ENCODE data around the gene NEK7. TPM values are rescaled to one million over a fixed set of nuclear protein-coding genes. Genes with fewer than 3 reads are reported as not detected.

NEK7 gene
- total and polyA plus RNA-seq, 2 of the 4 experiments (the other 2 are of a cell fraction): 89.0 to 467 TPM

DNA sequence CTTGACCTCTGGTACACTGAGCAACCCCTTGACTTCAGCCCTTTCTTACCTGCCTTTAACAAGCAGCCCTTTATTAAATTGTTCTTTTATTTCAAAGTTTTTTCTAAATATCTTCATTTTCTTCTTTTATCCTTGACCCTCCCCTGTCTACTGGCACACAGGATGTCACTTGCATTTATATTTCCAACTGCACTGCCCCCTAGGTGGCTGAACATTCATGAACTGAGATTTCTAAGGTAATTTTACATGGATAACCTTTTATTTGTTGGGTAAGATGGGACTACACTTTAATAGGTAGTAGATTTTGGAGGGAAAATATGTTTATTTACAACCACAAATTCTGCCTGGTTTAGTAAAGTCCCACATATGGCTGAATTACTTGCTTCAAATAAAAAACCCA, 193.7 kb downstream of the NEK7 start:
- Histone ChIP-seq H3K56ac (ENCODE audit: extremely low read depth, insufficient read depth, low read length) (no peak overlapping the region), H3K18ac (ENCODE audit: low read depth, low read length) (no peak overlapping the region), H3K27me3 (ENCODE audit: control insufficient read depth, insufficient read depth, low read length) (no peaks in the 10 kb centered on the region), H3K9me3 (ENCODE audit: control insufficient read depth, insufficient read depth, low read length) (no peaks in the 10 kb centered on the region), H2BK5ac (ENCODE audit: low read depth, low read length, poor library complexity, severe bottlenecking) (no peak overlapping the region), H3K14ac (replicated peaks; ENCODE audit: low read depth, low read length) (no peak overlapping the region), H3K23ac (ENCODE audit: low read depth, low read length) (no peak overlapping the region), H2BK20ac (ENCODE audit: low read depth, low read length) (no peak overlapping the region), H3K9ac (ENCODE audit: low read depth, low read length) (no peak overlapping the region), H2BK120ac (ENCODE audit: low read depth, low read length) (no peak overlapping the region), H4K20me1 (ENCODE audit: insufficient read depth, low read length) (no peaks in the 10 kb centered on the region), H2AK9ac (replicated peaks; ENCODE audit: low read depth, low read length, poor library complexity) (no peak overlapping the region), H3K4me1 (ENCODE audit: control insufficient read depth, insufficient read depth, low read length) (no peaks in the 10 kb centered on the region), H2BK15ac (ENCODE audit: low read depth, low read length) (no peak overlapping the region), H2AK5ac (ENCODE audit: low read depth, low read length) (no peak overlapping the region), H3K4me2 (ENCODE audit: low read depth, low read length) (no peak overlapping the region), H4K8ac (ENCODE audit: low read depth in 2 of 2, low read length in 2 of 2) (no peak overlapping the region), H3K79me1 (ENCODE audit: low read depth in 1 of 2, low read length in 2 of 2) (no peaks in the 10 kb centered on the region), H3K4me3 (ENCODE audit: insufficient read depth, low read depth, low read length) (no peak overlapping the region), H3K36me3 (ENCODE audit: control insufficient read depth, insufficient read depth, low read length) (no peaks in the 10 kb centered on the region), H3K4ac (ENCODE audit: low read depth, low read length) (no peak overlapping the region), H4K5ac (ENCODE audit: low read depth, low read length) (no peak overlapping the region), H3K9me1 (ENCODE audit: insufficient read depth, low read length) (no peaks in the 10 kb centered on the region), H4K91ac (ENCODE audit: insufficient read depth, low read depth, low read length) (no peak overlapping the region), H2AFZ (replicated peaks; ENCODE audit: low read length, poor library complexity) (no peak overlapping the region), H3K27ac (ENCODE audit: insufficient read depth, low read length) (no peak overlapping the region)
- ATAC-seq (ENCODE audit: low read depth) (no peak), DNase-seq (no peak)
- intact Hi-C loops (cut with micrococcal nuclease): loop anchor here (10.0 kb wide), 1 partner anchor 266 kb away; no protein-coding TSS in a partner anchor
- in situ Hi-C loops (cut with MboI; ENCODE audit: low sequenced_read_pairs): no loop called here
- TF ChIP-seq BHLHE40 (IDR thresholded peaks at IDR 0.05; ENCODE audit: low read depth, low read length) (no peak), MAFK (IDR thresholded peaks at IDR 0.05; ENCODE audit: low read depth, low read length) (no peak), CHD1 (IDR thresholded peaks at IDR 0.05; ENCODE audit: low read depth, low read length) (no peak), MAZ (IDR thresholded peaks at IDR 0.05; ENCODE audit: borderline replicate concordance, low read depth, low read length) (no peak), MXI1 (IDR thresholded peaks at IDR 0.05; ENCODE audit: borderline replicate concordance, low read depth, low read length) (no peak), POLR2A (IDR thresholded peaks at IDR 0.05; ENCODE audit: low read depth, low read length) (no peak), CTCF (conservative IDR thresholded peaks at IDR 0.05; ENCODE audit: low read depth, low read length) (no peak), NFE2L2 (IDR thresholded peaks at IDR 0.05; ENCODE audit: low read depth, low read length) (no peak)
- TF ChIP-seq, protein P1, sequence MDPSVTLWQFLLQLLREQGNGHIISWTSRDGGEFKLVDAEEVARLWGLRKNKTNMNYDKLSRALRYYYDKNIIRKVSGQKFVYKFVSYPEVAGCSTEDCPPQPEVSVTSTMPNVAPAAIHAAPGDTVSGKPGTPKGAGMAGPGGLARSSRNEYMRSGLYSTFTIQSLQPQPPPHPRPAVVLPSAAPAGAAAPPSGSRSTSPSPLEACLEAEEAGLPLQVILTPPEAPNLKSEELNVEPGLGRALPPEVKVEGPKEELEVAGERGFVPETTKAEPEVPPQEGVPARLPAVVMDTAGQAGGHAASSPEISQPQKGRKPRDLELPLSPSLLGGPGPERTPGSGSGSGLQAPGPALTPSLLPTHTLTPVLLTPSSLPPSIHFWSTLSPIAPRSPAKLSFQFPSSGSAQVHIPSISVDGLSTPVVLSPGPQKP (IDR thresholded peaks at IDR 0.05; ENCODE audit: borderline replicate concordance, low read depth, low read length): no peak
- TF ChIP-seq, protein P2, sequence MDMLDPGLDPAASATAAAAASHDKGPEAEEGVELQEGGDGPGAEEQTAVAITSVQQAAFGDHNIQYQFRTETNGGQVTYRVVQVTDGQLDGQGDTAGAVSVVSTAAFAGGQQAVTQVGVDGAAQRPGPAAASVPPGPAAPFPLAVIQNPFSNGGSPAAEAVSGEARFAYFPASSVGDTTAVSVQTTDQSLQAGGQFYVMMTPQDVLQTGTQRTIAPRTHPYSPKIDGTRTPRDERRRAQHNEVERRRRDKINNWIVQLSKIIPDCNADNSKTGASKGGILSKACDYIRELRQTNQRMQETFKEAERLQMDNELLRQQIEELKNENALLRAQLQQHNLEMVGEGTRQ (IDR thresholded peaks at IDR 0.05; ENCODE audit: low read depth, low read length): no peak
- ChIA-PET CTCF (no interaction called here), POLR2A (ENCODE audit: unreplicated experiment) (no interaction called here)
- BruUV-seq (replicated peaks): no TSS peak
- dilution Hi-C loops (cut with HindIII; ENCODE audit: low sequenced_read_pairs, unreplicated experiment): no loop called here
